HepG2 (cell line): ENCODE results near the gene MT1G. TPM values are rescaled to one million over a fixed set of nuclear protein-coding genes. Genes with fewer than 3 reads are reported as not detected.

Source experiments
- AFF4 ChIP-seq: sonication (generic); formaldehyde crosslinking; IDR thresholded peaks from 2 replicates; pipeline ENCODE4 v1.4.0; 2020; ENCODE audit warnings: missing genetic modification reagents
- ATF3 ChIP-seq: sonication (generic); formaldehyde crosslinking; IDR thresholded peaks from 2 replicates; pipeline ENCODE4 v1.4.0; 2020; ENCODE audit warnings: missing genetic modification reagents
- MEIS2 ChIP-seq: sonication (generic); formaldehyde crosslinking; IDR thresholded peaks from 2 replicates; pipeline ENCODE4 v1.9.0; 2021; ENCODE audit warnings: mild to moderate bottlenecking, missing genetic modification reagents
- MNT ChIP-seq: fragments of 450-650 bp; IDR thresholded peaks from 2 replicates; pipeline ENCODE4 v1.6.1; 2016
- POLR2A ChIP-seq, 2 experiments: IDR thresholded peaks; 2 replicates each; pipeline ENCODE4 v1.6.1; 2011; ENCODE audit warnings: low read depth in 2 of 2, low read length in 2 of 2, mild to moderate bottlenecking in 1 of 2, moderate library complexity in 1 of 2; ENCODE audit not compliant: insufficient read depth in 1 of 2
- TAF1 ChIP-seq: sonication (generic); formaldehyde crosslinking; IDR thresholded peaks from 2 replicates; pipeline ENCODE4 v1.4.0; 2020; ENCODE audit warnings: missing genetic modification reagents
- TAF15 ChIP-seq: fragments of 200-400 bp; formaldehyde crosslinking; IDR thresholded peaks from one replicate; pipeline ENCODE4 v1.6.1; 2018; ENCODE audit warnings: mild to moderate bottlenecking, low read depth, low read length; ENCODE audit not compliant: poor library complexity, severe bottlenecking
- TCF7L2 ChIP-seq: IDR thresholded peaks from 2 replicates; pipeline ENCODE4 v1.6.1; 2011; ENCODE audit warnings: mild to moderate bottlenecking, low read depth, low read length, moderate library complexity
- THYN1 ChIP-seq: sonication (generic); formaldehyde crosslinking; IDR thresholded peaks from 2 replicates; pipeline ENCODE4 v1.8.1; 2023; ENCODE audit warnings: low read depth, mild to moderate bottlenecking, moderate library complexity, missing genetic modification reagents, borderline replicate concordance
- TMF1 ChIP-seq: sonication (generic); formaldehyde crosslinking; IDR thresholded peaks from 2 replicates; pipeline ENCODE4 v1.8.1; 2022; ENCODE audit warnings: low read depth, missing genetic modification reagents
- TSC22D2 ChIP-seq: sonication (generic); formaldehyde crosslinking; IDR thresholded peaks from 2 replicates; pipeline ENCODE4 v1.5.1; 2020; ENCODE audit warnings: missing genetic modification reagents, mild to moderate bottlenecking, borderline replicate concordance
- ZNF256 ChIP-seq: sonication (generic); formaldehyde crosslinking; conservative IDR thresholded peaks from 2 replicates; pipeline ENCODE4 v1.4.0; 2020; ENCODE audit warnings: missing genetic modification reagents
- ZNF296 ChIP-seq: sonication (generic); formaldehyde crosslinking; conservative IDR thresholded peaks from 2 replicates; pipeline ENCODE4 v1.5.0; 2020; ENCODE audit warnings: mild to moderate bottlenecking, missing genetic modification reagents
- ZNF460 ChIP-seq: sonication (generic); formaldehyde crosslinking; IDR thresholded peaks from 2 replicates; pipeline ENCODE4 v1.5.1; 2020; ENCODE audit warnings: missing genetic modification reagents, mild to moderate bottlenecking, borderline replicate concordance
- polyA plus RNA-seq, 8 experiments: library from polyadenylated mRNA; depleted of rRNA in 3 of 8; stranded (reverse) in 7 of 8; unstranded in 1 of 8; fragments of >200 nt; fragmentation: Illumina TruSeq in 4 of 8; extraction: Trizol in 4 of 8; gene quantifications; 2 replicates each; pipeline versions ENCODE4 v1.2.1 to v1.2.3, GENCODE V29; 2011 to 2016; ENCODE audit warnings: low read depth in 4 of 8, missing spikeins in 1 of 8, mixed read lengths in 1 of 8; ENCODE audit not compliant: insufficient read depth in 1 of 8
- total RNA-seq, 5 experiments: library from RNA; depleted of rRNA; stranded (reverse); fragments of >200 nt; fragmentation: Illumina TruSeq; extraction: Trizol; gene quantifications; 2 replicates each; pipeline ENCODE4 v1.2.3, GENCODE V29; 2016; ENCODE audit warnings: low read depth in 1 of 5
- TF ChIP-seq, protein P1 (sequence below): sonication (generic); formaldehyde crosslinking; IDR thresholded peaks from 2 replicates; pipeline ENCODE4 v1.5.1; 2020; ENCODE audit warnings: mild to moderate bottlenecking, missing genetic modification reagents, borderline replicate concordance
- TF ChIP-seq, protein P2 (sequence below): sonication (generic); formaldehyde crosslinking; IDR thresholded peaks from 2 replicates; pipeline ENCODE4 v1.5.1; 2020; ENCODE audit warnings: mild to moderate bottlenecking, missing genetic modification reagents, moderate library complexity

Gene MT1G
- total and polyA plus RNA-seq, 2 of the 13 experiments (the other 11 are each of a cell fraction or from before 2014, with no cell fraction given), result 3.6 to 377 TPM

DNA sequence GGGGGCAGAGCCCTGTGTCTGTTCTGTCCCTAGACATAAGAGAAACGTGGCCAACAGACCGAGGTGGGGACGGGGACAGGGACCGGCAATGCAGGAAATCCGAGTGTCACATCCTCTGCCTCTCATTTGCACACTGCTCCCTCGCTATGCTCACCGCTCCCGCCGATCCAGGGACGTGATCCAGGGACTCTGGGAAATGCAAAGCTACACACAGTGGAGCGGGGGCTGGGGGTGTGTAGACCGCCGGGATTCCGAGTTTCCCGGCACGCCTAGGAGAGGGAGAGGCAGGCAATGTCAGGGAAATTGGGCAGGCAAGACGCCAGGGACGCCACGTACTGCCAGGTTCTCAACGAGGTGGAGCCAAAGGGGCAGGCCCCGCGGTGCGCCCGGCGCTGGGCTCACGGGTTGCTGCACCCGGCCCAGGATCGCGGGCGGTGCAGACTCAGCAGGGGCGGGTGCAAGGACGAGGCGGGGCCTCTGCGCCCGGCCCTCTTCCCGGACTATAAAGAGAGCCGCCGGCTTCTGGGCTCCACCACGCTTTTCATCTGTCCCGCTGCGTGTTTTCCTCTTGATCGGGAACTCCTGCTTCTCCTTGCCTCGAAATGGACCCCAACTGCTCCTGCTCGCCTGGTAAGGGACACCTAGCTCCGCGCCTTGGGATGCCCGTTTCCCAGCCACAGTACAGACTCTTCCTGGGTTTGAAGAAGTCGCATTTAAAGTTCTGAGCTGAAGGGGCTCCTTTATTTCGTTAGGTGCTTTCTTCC is 14.3 kb upstream of the MT1G start, which contains the start of gene MT1X (continued):
- TF ChIP-seq POLR2A (IDR thresholded peaks at IDR 0.05; ENCODE audit: insufficient read depth in 1 of 2, low read depth in 2 of 2, low read length in 2 of 2), result peak; percentile 96
- no peak for TF ChIP-seq ATF3 (CRISPR knock-in tag)
- peak; percentile 77 for TF ChIP-seq TAF1 (CRISPR knock-in tag)
- TF ChIP-seq, protein P1, sequence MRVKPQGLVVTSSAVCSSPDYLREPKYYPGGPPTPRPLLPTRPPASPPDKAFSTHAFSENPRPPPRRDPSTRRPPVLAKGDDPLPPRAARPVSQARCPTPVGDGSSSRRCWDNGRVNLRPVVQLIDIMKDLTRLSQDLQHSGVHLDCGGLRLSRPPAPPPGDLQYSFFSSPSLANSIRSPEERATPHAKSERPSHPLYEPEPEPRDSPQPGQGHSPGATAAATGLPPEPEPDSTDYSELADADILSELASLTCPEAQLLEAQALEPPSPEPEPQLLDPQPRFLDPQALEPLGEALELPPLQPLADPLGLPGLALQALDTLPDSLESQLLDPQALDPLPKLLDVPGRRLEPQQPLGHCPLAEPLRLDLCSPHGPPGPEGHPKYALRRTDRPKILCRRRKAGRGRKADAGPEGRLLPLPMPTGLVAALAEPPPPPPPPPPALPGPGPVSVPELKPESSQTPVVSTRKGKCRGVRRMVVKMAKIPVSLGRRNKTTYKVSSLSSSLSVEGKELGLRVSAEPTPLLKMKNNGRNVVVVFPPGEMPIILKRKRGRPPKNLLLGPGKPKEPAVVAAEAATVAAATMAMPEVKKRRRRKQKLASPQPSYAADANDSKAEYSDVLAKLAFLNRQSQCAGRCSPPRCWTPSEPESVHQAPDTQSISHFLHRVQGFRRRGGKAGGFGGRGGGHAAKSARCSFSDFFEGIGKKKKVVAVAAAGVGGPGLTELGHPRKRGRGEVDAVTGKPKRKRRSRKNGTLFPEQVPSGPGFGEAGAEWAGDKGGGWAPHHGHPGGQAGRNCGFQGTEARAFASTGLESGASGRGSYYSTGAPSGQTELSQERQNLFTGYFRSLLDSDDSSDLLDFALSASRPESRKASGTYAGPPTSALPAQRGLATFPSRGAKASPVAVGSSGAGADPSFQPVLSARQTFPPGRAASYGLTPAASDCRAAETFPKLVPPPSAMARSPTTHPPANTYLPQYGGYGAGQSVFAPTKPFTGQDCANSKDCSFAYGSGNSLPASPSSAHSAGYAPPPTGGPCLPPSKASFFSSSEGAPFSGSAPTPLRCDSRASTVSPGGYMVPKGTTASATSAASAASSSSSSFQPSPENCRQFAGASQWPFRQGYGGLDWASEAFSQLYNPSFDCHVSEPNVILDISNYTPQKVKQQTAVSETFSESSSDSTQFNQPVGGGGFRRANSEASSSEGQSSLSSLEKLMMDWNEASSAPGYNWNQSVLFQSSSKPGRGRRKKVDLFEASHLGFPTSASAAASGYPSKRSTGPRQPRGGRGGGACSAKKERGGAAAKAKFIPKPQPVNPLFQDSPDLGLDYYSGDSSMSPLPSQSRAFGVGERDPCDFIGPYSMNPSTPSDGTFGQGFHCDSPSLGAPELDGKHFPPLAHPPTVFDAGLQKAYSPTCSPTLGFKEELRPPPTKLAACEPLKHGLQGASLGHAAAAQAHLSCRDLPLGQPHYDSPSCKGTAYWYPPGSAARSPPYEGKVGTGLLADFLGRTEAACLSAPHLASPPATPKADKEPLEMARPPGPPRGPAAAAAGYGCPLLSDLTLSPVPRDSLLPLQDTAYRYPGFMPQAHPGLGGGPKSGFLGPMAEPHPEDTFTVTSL (CRISPR knock-in tag), result no peak
- TF ChIP-seq AFF4 (CRISPR knock-in tag), result no peak
- peak; percentile 56 for TF ChIP-seq MEIS2
- TF ChIP-seq, protein P2, sequence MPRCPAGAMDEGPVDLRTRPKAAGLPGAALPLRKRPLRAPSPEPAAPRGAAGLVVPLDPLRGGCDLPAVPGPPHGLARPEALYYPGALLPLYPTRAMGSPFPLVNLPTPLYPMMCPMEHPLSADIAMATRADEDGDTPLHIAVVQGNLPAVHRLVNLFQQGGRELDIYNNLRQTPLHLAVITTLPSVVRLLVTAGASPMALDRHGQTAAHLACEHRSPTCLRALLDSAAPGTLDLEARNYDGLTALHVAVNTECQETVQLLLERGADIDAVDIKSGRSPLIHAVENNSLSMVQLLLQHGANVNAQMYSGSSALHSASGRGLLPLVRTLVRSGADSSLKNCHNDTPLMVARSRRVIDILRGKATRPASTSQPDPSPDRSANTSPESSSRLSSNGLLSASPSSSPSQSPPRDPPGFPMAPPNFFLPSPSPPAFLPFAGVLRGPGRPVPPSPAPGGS (CRISPR knock-in tag), result peak; percentile 80
- TF ChIP-seq TCF7L2, result no peak; the same call in 1 of the 2 replicates
- TF ChIP-seq MNT, result no peak
- no peak for TF ChIP-seq THYN1 (CRISPR knock-in tag)
- peak; percentile 72 for TF ChIP-seq TAF15
- TF ChIP-seq ZNF256 (CRISPR knock-in tag), result peak; percentile 67; the same call in 1 of the 2 replicates
- TF ChIP-seq ZNF296 (CRISPR knock-in tag), result peak; percentile 80; the same call in 1 of the 2 replicates
- TF ChIP-seq TSC22D2 (CRISPR knock-in tag), result no peak; the same call in 1 of the 2 replicates
- TF ChIP-seq TMF1 (CRISPR knock-in tag), result 0 out of 2 replicates have a peak, but pooled peaks have one; percentile 42
- no peak for TF ChIP-seq ZNF460 (CRISPR knock-in tag)
